Trophoblast cell (in vitro differentiated cells and primary cell): ENCODE data around the gene CLSTN3. TPM values are rescaled to one million over a fixed set of nuclear protein-coding genes. Genes with fewer than 3 reads are reported as not detected.
A peak's percentile ranks its signal among the peaks of the same experiment; 100 is the strongest.

Experiments used
- DNase-seq, 2 donors: peaks; one replicate each; pipeline ENCODE4 v3.0.0-alpha.2; 2016
- H2AFZ ChIP-seq: 2 replicates; pipeline ENCODE4 v1.6.1; 2013; ENCODE audit warnings: low read length, moderate library complexity, mild to moderate bottlenecking; ENCODE audit not compliant: insufficient read depth, poor library complexity
- H2AK5ac ChIP-seq: 2 replicates; pipeline ENCODE4 v1.6.1; 2013; ENCODE audit warnings: mild to moderate bottlenecking, low read length
- H2BK120ac ChIP-seq: 2 replicates; pipeline ENCODE4 v1.6.1; 2013; ENCODE audit warnings: low read length, mild to moderate bottlenecking, moderate library complexity; ENCODE audit not compliant: insufficient read depth, poor library complexity
- H2BK12ac ChIP-seq: 2 replicates; pipeline ENCODE4 v1.6.1; 2013; ENCODE audit warnings: mild to moderate bottlenecking, low read length, moderate library complexity
- H2BK5ac ChIP-seq: 2 replicates; pipeline ENCODE4 v1.6.1; 2013; ENCODE audit warnings: low read length, low read depth, moderate library complexity, mild to moderate bottlenecking; ENCODE audit not compliant: poor library complexity
- H3K14ac ChIP-seq: 2 replicates; pipeline ENCODE4 v1.6.1; 2013; ENCODE audit warnings: mild to moderate bottlenecking, low read length
- H3K18ac ChIP-seq: 2 replicates; pipeline ENCODE4 v1.6.1; 2013; ENCODE audit warnings: mild to moderate bottlenecking, low read length
- H3K23ac ChIP-seq: 2 replicates; pipeline ENCODE4 v1.6.1; 2013; ENCODE audit warnings: low read length
- H3K27ac ChIP-seq: 2 replicates; pipeline ENCODE4 v1.5.1; 2013; ENCODE audit warnings: low read depth, mild to moderate bottlenecking, inconsistent platforms, low read length, moderate library complexity
- H3K27me3 ChIP-seq: 2 replicates; pipeline ENCODE4 v1.6.1; 2013; ENCODE audit warnings: inconsistent platforms, mild to moderate bottlenecking, low read length, moderate library complexity; ENCODE audit not compliant: insufficient read depth
- H3K36me3 ChIP-seq, 2 experiments: 1 replicate in 1 of 2; 2 replicates in 1 of 2; pipeline ENCODE4 v1.6.1; 2013; ENCODE audit warnings: low read length in 2 of 2, mild to moderate bottlenecking in 2 of 2, moderate library complexity in 1 of 2; ENCODE audit not compliant: insufficient read depth in 2 of 2, control insufficient read depth in 1 of 2
- H3K4ac ChIP-seq: 2 replicates; pipeline ENCODE4 v1.6.1; 2013; ENCODE audit warnings: low read depth, mild to moderate bottlenecking, low read length, moderate library complexity
- H3K4me1 ChIP-seq, 2 experiments: 1 replicate in 1 of 2; 2 replicates in 1 of 2; pipeline ENCODE4 v1.6.1; 2013; ENCODE audit warnings: low read length in 2 of 2, mild to moderate bottlenecking in 2 of 2, moderate library complexity in 1 of 2; ENCODE audit not compliant: insufficient read depth in 2 of 2, control insufficient read depth in 1 of 2
- H3K4me2 ChIP-seq: 2 replicates; pipeline ENCODE4 v1.6.1; 2013; ENCODE audit warnings: inconsistent platforms, mild to moderate bottlenecking, low read length, moderate library complexity
- H3K4me3 ChIP-seq: 2 replicates; pipeline ENCODE4 v1.5.1; 2013; ENCODE audit warnings: mild to moderate bottlenecking, low read depth, low read length, inconsistent platforms
- H3K79me1 ChIP-seq: one replicate; pipeline ENCODE4 v1.6.1; 2013; ENCODE audit warnings: low read length
- H3K79me2 ChIP-seq: 2 replicates; pipeline ENCODE4 v1.6.1; 2013; ENCODE audit warnings: low read length, mild to moderate bottlenecking; ENCODE audit not compliant: control insufficient read depth, insufficient read depth, poor library complexity
- H3K9ac ChIP-seq: 2 replicates; pipeline ENCODE4 v1.6.1; 2013; ENCODE audit warnings: mild to moderate bottlenecking, low read length
- H3K9me3 ChIP-seq: 2 replicates; pipeline ENCODE4 v1.6.1; 2013; ENCODE audit warnings: low read depth, mild to moderate bottlenecking, control low read depth, inconsistent platforms, low read length; ENCODE audit not compliant: insufficient read depth
- H4K12ac ChIP-seq: 2 replicates; pipeline ENCODE4 v1.6.1; 2013; ENCODE audit warnings: low read depth, mild to moderate bottlenecking, low read length, moderate library complexity
- H4K8ac ChIP-seq: 2 replicates; pipeline ENCODE4 v1.6.1; 2013; ENCODE audit warnings: low read depth, mild to moderate bottlenecking, low read length, moderate library complexity
- H4K91ac ChIP-seq: one replicate; pipeline ENCODE4 v1.6.1; 2013; ENCODE audit warnings: low read depth, mild to moderate bottlenecking, low read length, moderate library complexity
- WGBS: extraction: QIAGEN DNeasy Blood & Tissue Kit; methylation state at CpG from one replicate; pipeline ENCODE4 v1.1.7; 2013; ENCODE audit warnings: missing lambda C conversion rate; ENCODE audit not compliant: insufficient read length, insufficient coverage; ENCODE audit errors: extremely low coverage; 5-methylcytosine and 5-hydroxymethylcytosine counted together
- polyA plus RNA-seq: library from polyadenylated mRNA; stranded (reverse); fragments of 200-250 nt; gene quantifications from 2 replicates; pipeline ENCODE4 v1.2.3, GENCODE V29; 2013

The CLSTN3 gene
- 28.4 and 33.1 TPM in 2 replicates for polyA plus RNA-seq

- WGBS = no CpG with 5 or more reads among the region's 40 CpGs
- Histone ChIP-seq H3K4ac (no peak within 1 kb of the TSS), H2AFZ (peak within 1 kb of the TSS; percentile 89), H3K9me3 (no peaks in the 10 kb centered on the region), H3K9ac (peak within 1 kb of the TSS; percentile 54), H3K4me2 (peak within 1 kb of the TSS; percentile 82), H2BK120ac (no peak within 1 kb of the TSS), H4K91ac (peak within 1 kb of the TSS; percentile 16), H3K79me2 (peaks cover 2% of the 10 kb centered on the region), H3K23ac (no peak within 1 kb of the TSS), H3K4me1 (peaks cover 14 to 19% of the 10 kb centered on the region in 2 experiments), H4K8ac (peak within 1 kb of the TSS; percentile 78), H3K27me3 (no peaks in the 10 kb centered on the region), H4K12ac (no peak within 1 kb of the TSS), H3K79me1 (no peaks in the 10 kb centered on the region), H3K4me3 (peak within 1 kb of the TSS; percentile 76), H3K18ac (peak within 1 kb of the TSS; percentile 24), H2AK5ac (no peak within 1 kb of the TSS), H2BK5ac (no peak within 1 kb of the TSS), H2BK12ac (no peak within 1 kb of the TSS), H3K14ac (peak within 1 kb of the TSS; percentile 19), H3K36me3 (peaks cover 3 to 10% of the 10 kb centered on the region in 2 experiments), H3K27ac (no peak within 1 kb of the TSS)
- DNase-seq = peak in 1 of 2 donors; percentile 52
These were observed at the start of gene CLSTN3 for GRCh38 chr12:7129872-7130691. TSS of gene CLSTN3 (plus strand) at chr12:7130371. CDS start at chr12:7130649, 278 bp downstream.

DNA sequence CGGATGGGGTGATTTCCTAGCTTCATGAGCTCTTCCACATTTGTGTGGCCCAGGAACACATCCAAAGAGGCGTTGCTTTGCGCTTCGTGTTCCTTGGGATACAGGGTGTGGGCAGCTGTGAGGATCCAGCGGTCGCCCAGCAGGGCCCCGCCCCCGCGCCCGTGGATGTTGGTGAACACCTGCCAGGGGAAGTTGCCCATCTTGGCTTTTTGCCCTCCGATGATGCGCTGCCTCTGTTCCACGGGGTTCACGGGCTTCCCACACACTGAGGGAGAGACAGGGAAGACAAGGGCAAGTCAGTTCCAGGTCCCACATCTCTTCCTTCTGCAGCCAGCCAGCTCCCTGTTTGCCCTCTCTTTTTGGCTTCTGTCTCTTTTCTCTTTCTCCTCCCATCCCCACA lies 49.1 kb upstream of the CLSTN3 start:
- H3K79me2 ChIP-seq = no peaks in the 10 kb centered on the region
- H2BK120ac ChIP-seq = no peak overlapping the region
- no peak overlapping the region for H2BK12ac ChIP-seq
- H3K27ac ChIP-seq = no peak overlapping the region
- peaks cover 2% of the 10 kb centered on the region for H3K9me3 ChIP-seq
- no peaks in the 10 kb centered on the region for H3K79me1 ChIP-seq
- H3K18ac ChIP-seq = no peak overlapping the region
- no peak overlapping the region for H3K4me3 ChIP-seq
- no peak overlapping the region for H2AK5ac ChIP-seq
- H3K9ac ChIP-seq = no peak overlapping the region
- no peak overlapping the region for H4K12ac ChIP-seq
- no peaks in the 10 kb centered on the region for H3K36me3 ChIP-seq
- H3K23ac ChIP-seq = no peak overlapping the region
- DNase-seq = no peak
- no CpG with 5 or more reads among the region's 14 CpGs for WGBS
- H2BK5ac ChIP-seq = no peak overlapping the region
- peaks cover 2 to 5% of the 10 kb centered on the region in 2 experiments for H3K4me1 ChIP-seq
- no peaks in the 10 kb centered on the region for H3K27me3 ChIP-seq
- no peak overlapping the region for H3K14ac ChIP-seq
- H2AFZ ChIP-seq = no peak overlapping the region
- no peak overlapping the region for H4K91ac ChIP-seq
- no peak overlapping the region for H4K8ac ChIP-seq
- H3K4me2 ChIP-seq = no peak overlapping the region
- no peak overlapping the region for H3K4ac ChIP-seq

DNA sequence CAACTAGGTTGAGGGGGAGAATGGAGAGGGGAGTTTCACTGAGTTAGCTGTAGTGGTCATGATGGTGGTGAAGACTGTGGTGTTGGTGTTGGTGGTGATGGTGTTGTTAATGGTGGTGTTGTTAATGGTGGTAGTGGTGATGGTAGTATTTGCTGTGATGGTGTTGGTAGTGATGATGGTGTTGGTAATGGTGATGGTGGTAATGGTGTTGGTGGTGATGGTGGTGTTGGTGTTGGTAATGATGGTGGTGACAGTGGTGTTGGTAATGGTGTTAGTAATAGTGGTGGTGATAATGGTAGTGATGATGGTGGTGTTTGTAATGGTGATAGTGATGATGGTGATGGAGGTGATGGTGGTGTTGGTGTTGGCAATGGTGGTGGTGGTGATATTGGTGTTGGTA lies 47.0 kb upstream of the CLSTN3 start:
- H3K27ac ChIP-seq = no peak overlapping the region

DNA sequence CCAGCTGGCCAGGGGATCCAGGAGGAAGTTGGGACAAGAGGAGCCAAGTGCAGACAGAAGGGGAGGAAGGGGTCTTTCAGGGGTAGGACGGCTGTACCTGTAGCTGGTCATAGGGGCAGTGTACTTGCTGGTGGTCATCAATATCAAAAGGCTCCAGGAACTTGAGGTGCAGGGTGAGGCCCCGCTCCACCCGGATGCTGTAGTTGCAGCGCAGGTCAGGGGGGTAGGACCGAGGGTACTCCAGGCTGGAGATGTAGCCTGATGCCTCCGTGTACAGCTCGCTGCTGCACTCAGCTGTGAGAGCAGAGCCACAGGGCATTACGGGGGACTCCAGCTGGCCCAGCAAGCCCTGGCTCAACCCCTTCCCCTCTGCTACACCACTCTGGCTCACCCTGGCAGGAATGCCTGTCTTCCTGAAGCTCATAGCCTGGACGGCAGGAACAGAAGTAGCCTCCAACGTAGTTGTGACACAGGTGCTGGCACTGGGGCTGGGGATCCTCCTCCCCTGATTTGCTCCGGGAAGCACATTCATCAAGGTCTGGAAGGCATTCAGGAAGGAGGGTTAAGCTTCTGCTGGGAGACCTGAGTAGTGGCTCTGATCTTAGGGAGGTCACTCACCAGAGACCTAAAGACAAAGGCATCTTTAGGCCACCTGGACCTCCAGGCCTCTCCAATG lies 40.8 kb upstream of the CLSTN3 start:
- Histone ChIP-seq H4K8ac (no peak overlapping the region), H2BK12ac (no peak overlapping the region), H4K91ac (no peak overlapping the region), H3K23ac (no peak overlapping the region), H3K27me3 (no peaks in the 10 kb centered on the region), H3K4me3 (no peak overlapping the region), H2AK5ac (no peak overlapping the region), H3K18ac (no peak overlapping the region), H3K9me3 (no peaks in the 10 kb centered on the region), H3K4me1 (no peaks in the 10 kb centered on the region), H3K4me2 (no peak overlapping the region), H3K14ac (no peak overlapping the region), H3K27ac (no peak overlapping the region), H3K79me1 (no peaks in the 10 kb centered on the region), H3K9ac (no peak overlapping the region), H2BK120ac (no peak overlapping the region), H3K4ac (no peak overlapping the region), H3K36me3 (no peaks in the 10 kb centered on the region), H2AFZ (no peak overlapping the region), H3K79me2 (no peaks in the 10 kb centered on the region), H4K12ac (no peak overlapping the region), H2BK5ac (no peak overlapping the region)
- no peak for DNase-seq
- no CpG with 5 or more reads among the region's 11 CpGs for WGBS

More for the DNA sequence above, 47.0 kb upstream of the CLSTN3 start:
- Histone ChIP-seq H4K91ac (no peak overlapping the region), H2BK120ac (no peak overlapping the region), H3K23ac (peak overlapping the region; percentile 28), H2BK5ac (no peak overlapping the region), H3K9me3 (peaks cover 2% of the 10 kb centered on the region), H3K36me3 (no peaks in the 10 kb centered on the region), H4K8ac (no peak overlapping the region), H2AFZ (no peak overlapping the region), H3K79me2 (no peaks in the 10 kb centered on the region), H3K27me3 (no peaks in the 10 kb centered on the region), H4K12ac (no peak overlapping the region), H3K4me3 (peak overlapping the region; percentile 45), H3K18ac (no peak overlapping the region), H3K79me1 (no peaks in the 10 kb centered on the region), H3K4me1 (peaks cover 2 to 5% of the 10 kb centered on the region in 2 experiments), H2AK5ac (no peak overlapping the region), H2BK12ac (no peak overlapping the region), H3K9ac (no peak overlapping the region), H3K4me2 (no peak overlapping the region), H3K14ac (no peak overlapping the region), H3K4ac (no peak overlapping the region)
- no peak for DNase-seq
